Retina (tissue), 1 donor: ENCODE results near the gene SLC7A8.
"Not testable (repeated sequence)": the region's sequence is repeated elsewhere in the genome, so short reads cannot be mapped to it uniquely, and the experiment has no call there.

Experiments used
- DNase-seq: peaks from one replicate; pipeline ENCODE4 v3.0.0-alpha.2; 2016

Gene SLC7A8

GRCh38 chr14:23183479-23183878 lies at the start of gene SLC7A8:
Gene SLC7A8 (minus strand): TSS chr14:23183660. CDS start chr14:23182914, 746 bp downstream.
- DNase-seq = peak; percentile 73

- DNase-seq = not testable (repeated sequence)
Measured at GRCh38 chr14:23232241-23232808, 48.9 kb upstream of the SLC7A8 start.

- no peak for DNase-seq
Measured at GRCh38 chr14:23228812-23229211, 45.4 kb upstream of the SLC7A8 start.

- DNase-seq = no peak
Measured at GRCh38 chr14:23227566-23227965, 44.1 kb upstream of the SLC7A8 start.

- DNase-seq = not testable (repeated sequence)
Measured at GRCh38 chr14:23224958-23225357, 41.5 kb upstream of the SLC7A8 start.

GRCh38 chr14:23219075-23219474 lies 35.6 kb upstream of the SLC7A8 start:
- no peak for DNase-seq

GRCh38 chr14:23217032-23218020 lies 33.9 kb upstream of the SLC7A8 start:
- DNase-seq = no peak

- no peak for DNase-seq
Measured at GRCh38 chr14:23215421-23215820, 32.0 kb upstream of the SLC7A8 start.

GRCh38 chr14:23209651-23210423 lies 26.4 kb upstream of the SLC7A8 start:
- peak; percentile 11 for DNase-seq

- DNase-seq = no peak
Measured at GRCh38 chr14:23208324-23208723, 24.9 kb upstream of the SLC7A8 start.

- no peak for DNase-seq
Measured at GRCh38 chr14:23207146-23207540, 23.7 kb upstream of the SLC7A8 start.

- no peak for DNase-seq
Measured at GRCh38 chr14:23206422-23207145, 23.1 kb upstream of the SLC7A8 start.

- DNase-seq = no peak
Measured at GRCh38 chr14:23202001-23202400, 18.5 kb upstream of the SLC7A8 start.

GRCh38 chr14:23199141-23199540 lies 15.7 kb upstream of the SLC7A8 start:
- not testable (repeated sequence) for DNase-seq

GRCh38 chr14:23196487-23196886 lies 13.0 kb upstream of the SLC7A8 start:
- DNase-seq = not testable (repeated sequence)

GRCh38 chr14:23195552-23196101 lies 12.2 kb upstream of the SLC7A8 start:
- no peak for DNase-seq

GRCh38 chr14:23193432-23193831 lies 10.0 kb upstream of the SLC7A8 start:
- no peak for DNase-seq

GRCh38 chr14:23187925-23188324 lies 4.5 kb upstream of the SLC7A8 start:
- no peak for DNase-seq

- peak; percentile 77 for DNase-seq
Measured at GRCh38 chr14:23186913-23187654, 3.6 kb upstream of the SLC7A8 start.

GRCh38 chr14:23185063-23185462 lies 1.6 kb upstream of the SLC7A8 start:
- DNase-seq = no peak

- peak; percentile 57 for DNase-seq
Measured at GRCh38 chr14:23183158-23183470, 346 bp downstream of the SLC7A8 start.
